Measurements from ENCODE around the gene SYNJ2.

The SYNJ2 gene

DNA sequence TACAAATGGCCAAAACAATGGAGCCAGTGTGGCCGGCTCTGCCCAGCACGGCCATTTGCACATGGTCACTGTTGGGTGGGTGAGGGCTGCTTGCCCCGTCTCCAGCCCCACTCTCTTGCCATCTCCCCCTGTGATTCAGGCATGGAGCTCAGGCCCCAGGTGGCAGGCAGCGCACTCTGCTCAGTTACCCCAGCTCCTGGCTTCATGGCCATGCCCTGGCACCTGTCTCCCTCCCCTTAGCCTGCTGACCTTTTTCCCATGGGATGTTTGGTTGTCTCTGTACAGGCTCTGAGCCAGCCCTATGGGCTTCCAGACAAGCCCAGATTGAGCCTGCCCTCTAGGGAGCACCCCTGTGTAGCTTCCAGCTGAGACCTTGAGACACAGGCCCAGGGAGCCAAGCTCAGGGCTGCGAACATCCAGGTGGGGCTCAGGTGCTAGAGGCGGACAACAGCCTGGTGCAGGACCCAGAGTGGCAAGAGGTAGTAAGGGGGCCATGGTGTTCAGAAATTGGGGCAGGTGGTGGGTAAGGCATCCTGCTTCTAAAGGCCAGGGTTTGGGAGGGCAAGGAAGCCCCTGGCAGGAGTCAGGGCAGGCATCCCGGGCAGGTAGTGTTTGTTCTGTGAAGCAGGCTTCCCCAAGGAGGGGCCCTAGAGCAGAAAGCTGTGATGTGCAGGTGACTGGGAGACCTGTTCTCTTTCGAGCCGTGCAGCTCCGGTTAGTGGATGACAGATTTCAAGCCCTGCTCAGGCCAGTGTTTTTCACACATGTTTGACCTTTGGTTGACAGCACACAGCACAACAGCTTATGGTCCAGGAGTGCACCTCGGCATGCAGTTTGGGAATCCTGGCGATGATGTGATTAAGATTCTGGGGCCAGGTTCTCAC is 17.7 kb downstream of the SYNJ2 start:
- no peak for DNase-seq

DNA sequence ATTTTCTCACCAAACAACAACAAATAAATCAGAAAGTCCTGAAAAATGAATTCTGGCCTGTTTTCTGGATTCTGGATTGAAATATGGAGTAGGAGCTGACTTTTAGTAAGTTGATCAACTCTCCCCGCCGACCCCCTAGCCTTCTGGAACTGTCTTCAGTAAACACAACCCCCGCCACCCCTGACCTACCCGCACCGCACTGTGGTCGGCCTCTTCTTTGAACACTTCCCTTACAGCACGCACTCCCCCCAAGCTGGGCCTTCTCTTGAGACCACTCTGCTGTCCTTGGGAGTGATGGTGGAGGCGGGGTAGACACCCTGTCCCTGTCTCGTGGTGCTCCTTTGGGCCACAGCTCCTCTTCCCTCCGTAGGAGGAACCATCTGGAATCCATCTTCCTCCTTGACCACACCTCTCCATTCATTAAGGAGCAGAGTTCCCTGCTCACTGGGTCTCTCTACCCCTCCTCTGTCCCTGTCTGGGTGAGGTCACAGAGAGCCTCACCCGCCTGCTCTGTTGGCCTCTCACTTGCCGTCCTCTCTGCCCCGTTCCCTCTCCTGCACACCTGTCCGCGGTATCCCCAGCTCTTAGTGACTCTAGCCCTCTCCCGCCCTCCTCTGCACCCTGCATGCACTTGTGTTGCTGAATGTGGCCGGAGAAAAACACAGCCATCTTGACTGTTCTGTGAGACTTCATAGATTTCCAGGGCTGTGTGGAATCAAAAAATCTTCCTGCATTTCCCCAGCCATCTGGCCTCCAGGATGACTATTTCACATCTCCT is 19.1 kb downstream of the SYNJ2 start:
- DNase-seq, result no peak

- no peak for DNase-seq
These were observed 20.7 kb downstream of the SYNJ2 start for GRCh38 chr6:158002249-158002950.

GRCh38 chr6:158002951-158003853 is 21.5 kb downstream of the SYNJ2 start:
- no peak for DNase-seq

DNA sequence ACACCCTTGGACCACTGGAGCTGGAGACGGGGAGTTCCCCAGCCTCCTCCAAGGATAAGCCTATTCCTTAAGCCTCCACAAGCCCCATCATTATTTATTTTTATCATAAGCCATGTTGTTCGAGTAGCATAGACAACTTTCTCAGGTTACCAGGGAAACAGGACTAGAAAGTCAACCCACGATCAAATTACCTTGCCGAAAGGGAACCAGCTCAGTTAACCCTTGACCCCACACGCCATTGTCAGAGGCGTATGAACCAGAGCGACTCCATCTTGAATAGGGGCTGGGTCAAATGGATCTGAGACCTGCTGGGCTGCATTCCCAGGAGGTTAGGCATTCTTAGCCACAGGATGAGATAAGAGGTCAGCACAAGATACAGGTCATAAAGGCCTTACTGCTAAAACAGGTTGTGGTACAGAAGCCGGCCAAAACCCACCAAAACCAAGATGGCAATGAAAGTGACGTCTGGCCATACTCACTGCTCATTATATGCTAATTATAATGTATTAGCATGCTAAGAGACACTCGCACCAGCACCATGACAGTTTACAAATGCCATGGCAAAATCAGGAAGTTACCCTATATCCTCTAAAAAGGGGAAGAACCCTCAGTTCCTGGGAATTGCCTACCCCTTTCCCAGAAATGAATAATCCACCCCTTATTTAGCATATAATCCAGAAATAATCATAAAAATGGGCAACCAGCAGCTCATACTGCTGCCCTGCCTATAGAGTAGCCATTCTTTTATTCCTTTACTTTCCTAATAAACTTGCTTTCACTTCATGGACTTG is 22.4 kb downstream of the SYNJ2 start:
- peak; percentile 27 for DNase-seq

- no peak for DNase-seq
These were observed 23.0 kb downstream of the SYNJ2 start for GRCh38 chr6:158004701-158005095.

DNA sequence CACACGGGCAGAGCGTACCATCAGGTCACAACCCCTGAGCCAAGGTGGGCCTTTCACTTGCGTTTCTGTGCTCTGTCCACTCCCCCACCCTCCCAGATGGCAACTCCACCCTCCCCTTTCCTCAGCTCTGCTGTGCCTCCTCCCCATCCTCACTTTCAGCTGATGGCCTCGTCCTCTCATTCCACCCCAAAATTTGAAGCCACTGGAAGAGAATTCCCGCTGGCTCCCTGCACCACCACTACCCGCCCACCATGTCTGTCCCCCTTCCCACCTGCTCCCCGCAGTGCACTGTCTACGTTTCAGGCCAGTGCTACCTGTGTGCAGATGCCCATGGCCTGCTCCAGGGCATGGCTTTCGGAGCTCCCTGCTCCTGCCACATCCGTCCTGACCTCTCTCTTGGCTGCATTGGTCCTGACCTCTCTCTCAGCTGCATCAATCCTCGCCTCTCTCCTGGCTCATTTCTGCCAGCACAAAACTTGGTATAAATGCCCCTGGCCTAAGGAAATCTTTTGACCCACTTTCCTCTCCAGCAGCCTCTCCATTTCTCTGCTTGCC is 24.0 kb downstream of the SYNJ2 start:
- DNase-seq, result no peak

DNA sequence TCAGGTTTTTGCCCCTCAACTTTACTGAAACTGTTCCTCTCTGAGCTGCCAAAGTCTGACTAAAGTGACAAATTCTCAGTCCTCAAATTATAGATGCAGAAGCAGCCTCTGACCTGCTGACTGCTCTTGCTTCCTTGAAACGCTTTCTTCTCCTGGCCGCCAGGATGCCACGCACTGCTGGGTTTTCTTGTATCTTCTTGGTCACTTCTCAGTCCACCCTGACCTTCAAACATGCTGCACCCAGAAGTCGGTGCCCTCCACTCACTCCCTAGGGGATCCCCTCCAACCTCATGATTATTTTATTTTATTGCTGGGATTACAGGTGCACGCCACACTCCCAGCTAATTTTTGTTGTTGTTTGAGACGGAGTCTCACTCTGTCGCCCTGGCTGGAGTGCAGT is 24.7 kb downstream of the SYNJ2 start:
- DNase-seq, result no peak

GRCh38 chr6:158006821-158007570 is 25.3 kb downstream of the SYNJ2 start:
- no peak for DNase-seq

- DNase-seq, result no peak
These were observed 27.1 kb downstream of the SYNJ2 start for GRCh38 chr6:158008864-158009113.

GRCh38 chr6:158009114-158009891 is 27.6 kb downstream of the SYNJ2 start:
- DNase-seq, result peak; percentile 29

DNA sequence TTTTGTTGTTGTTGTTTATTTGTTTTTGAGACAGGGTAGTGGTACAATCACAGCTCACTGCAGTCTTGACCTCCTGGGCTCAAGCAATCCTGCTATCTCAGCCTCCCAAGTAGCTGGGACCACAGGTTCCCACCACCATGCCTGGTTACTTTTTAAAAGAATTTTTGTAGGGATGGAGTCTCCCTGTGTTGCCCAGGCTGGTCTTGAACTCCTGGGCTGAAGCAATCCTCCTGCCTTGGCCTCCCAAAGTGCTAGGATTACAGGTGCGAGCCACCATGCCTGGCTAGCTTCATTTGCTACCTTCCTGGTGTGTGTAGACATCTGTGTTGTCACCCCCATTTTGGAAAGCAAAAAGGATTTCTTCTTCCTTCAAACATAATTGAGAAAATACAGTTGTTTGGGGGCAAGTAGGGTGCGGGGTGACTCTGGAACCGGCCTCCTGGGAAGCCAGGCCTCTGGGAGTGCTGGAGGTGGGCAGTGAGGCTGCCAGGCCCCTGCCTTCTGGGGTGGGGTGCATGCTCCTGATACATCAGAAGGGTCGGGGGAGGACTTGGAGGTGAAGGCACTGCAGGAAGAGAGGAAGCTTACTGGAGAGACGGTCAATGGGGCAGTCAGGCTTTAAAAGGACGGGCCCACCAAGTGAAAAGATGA is 28.4 kb downstream of the SYNJ2 start:
- DNase-seq, result no peak

DNA sequence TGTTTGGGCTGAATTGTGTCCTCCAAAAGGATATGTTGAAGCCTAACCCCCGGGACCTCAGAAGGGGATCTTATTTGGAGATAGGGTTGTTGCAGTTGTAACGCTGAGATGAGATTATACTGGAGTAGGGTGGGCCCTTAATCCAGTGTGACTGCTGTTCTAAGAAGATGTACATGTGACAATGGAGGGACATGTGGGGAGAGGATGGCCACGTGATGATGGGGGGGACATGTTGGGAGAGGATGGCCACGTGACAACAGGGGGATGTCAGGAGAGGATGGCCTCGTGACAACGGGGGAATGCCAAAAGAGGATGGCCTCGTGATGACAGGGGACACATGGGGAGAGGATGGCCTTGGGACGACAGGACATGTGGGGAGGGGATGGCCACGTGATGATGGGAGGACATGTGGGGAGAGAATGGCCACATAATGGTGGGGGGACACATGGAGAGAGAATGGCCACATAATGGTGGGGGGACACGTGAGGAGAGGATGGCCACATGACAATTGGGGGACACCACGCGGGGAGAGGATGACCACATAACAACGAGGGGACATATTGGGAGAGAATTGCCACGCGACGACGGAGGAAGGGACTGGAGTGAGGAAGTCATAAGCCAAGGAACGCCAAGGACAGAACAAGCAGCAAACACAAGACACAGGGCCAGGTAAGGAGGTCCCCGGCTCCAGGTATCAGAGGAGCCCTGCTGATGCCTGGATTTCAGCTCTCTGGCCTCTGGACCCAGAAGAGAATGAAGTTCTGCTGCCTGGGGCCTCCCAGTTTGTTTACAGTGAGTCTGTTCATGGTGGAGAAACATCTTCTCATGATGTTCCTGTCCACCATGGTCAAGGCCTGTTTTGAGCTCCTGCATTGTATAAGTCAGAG is 29.2 kb downstream of the SYNJ2 start:
- DNase-seq, result no peak

DNA sequence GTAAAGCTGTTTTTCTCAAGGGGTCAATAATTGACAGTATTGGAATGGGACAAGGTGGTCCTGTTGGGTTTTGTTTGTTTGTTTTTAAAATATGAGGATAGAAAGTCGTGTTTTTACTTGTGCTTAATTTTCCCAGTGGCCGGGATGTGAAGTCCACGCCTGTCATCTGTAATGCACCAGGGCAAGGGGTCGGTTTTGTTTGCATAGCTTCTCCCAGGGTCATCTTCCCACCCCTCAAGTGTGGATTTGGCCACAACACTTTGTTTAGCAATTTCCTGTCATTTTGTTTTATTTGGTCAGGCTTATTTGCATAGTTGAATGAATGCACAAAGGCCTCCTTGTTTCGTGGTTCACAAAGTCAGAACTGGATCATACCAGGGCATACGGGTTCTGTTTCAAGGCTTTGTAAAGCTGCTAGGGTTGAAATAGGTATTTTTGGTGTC is 29.8 kb downstream of the SYNJ2 start:
- DNase-seq, result no peak

- DNase-seq, result no peak
These were observed 30.4 kb downstream of the SYNJ2 start for GRCh38 chr6:158011980-158012566.

GRCh38 chr6:158013904-158014504 is 32.3 kb downstream of the SYNJ2 start:
- DNase-seq, result no peak

DNA sequence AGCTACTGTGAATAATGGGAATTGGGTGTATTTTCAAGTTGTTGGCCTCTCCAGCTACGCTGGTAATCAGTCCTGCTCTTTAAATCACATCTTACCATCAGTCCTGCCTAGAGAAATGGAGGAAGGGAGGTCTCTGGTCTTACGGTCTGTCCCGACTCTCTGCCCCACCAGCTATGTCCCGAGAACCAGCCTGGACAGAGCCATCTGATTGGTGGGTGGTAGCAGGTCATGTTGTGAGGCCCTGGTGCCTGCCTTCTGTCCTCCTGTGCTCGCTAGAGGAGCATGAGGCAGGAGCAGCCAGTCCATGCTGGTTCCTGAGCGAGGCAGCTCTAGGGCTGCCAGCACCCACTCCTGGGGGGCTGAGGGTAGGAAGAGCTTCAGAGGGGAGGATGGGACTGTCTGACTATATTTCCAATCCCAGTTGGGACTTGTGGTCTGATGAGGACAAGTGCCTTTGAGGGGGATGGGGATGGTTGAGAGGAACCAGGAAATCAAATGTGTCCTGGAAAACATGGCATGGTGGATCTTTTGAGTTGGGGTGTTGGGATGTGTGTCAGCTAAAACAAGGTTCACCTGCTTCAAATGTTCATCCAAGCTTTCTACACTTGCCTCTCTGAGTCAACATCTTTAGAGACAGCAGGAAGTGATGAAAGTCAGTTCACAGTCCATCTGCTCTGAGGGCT is 33.0 kb downstream of the SYNJ2 start:
- DNase-seq, result no peak
